GM23248 (cell line): ENCODE data around the gene AJAP1. TPM values are rescaled to one million over a fixed set of nuclear protein-coding genes. Genes with fewer than 3 reads are reported as not detected.

Source experiments
- DNase-seq: peaks from one replicate; pipeline ENCODE4 v3.0.0-alpha.2; 2015
- H2AFZ ChIP-seq: fragments of 200-600 bp; sonication (generic); 2 replicates; pipeline ENCODE4 v1.6.1; 2016; ENCODE audit warnings: antibody characterized with exemption
- H3F3A ChIP-seq: fragments of 200-600 bp; sonication (generic); 2 replicates; pipeline ENCODE4 v1.6.1; 2016; ENCODE audit warnings: mild to moderate bottlenecking, antibody characterized with exemption, mixed run types; ENCODE audit not compliant: insufficient read depth
- H3K27ac ChIP-seq: fragments of 200-600 bp; sonication (generic); 2 replicates; pipeline ENCODE4 v1.5.1; 2016; ENCODE audit warnings: mild to moderate bottlenecking
- H3K27me3 ChIP-seq: fragments of 200-600 bp; sonication (generic); replicated peaks from 2 replicates; pipeline ENCODE4 v1.6.1; 2016; ENCODE audit warnings: mild to moderate bottlenecking; ENCODE audit not compliant: insufficient read depth
- H3K36me3 ChIP-seq: fragments of 200-600 bp; sonication (generic); 2 replicates; pipeline ENCODE4 v1.6.1; 2016; ENCODE audit warnings: low read depth, mild to moderate bottlenecking
- H3K4me1 ChIP-seq: fragments of 200-600 bp; sonication (generic); 2 replicates; pipeline ENCODE4 v1.6.1; 2016; ENCODE audit warnings: mild to moderate bottlenecking; ENCODE audit not compliant: insufficient read depth
- H3K4me2 ChIP-seq: fragments of 200-600 bp; sonication (generic); one replicate; pipeline ENCODE4 v1.6.1; 2016; ENCODE audit warnings: mild to moderate bottlenecking; ENCODE audit not compliant: unreplicated experiment
- H3K4me3 ChIP-seq: fragments of 200-600 bp; sonication (generic); 2 replicates; pipeline ENCODE4 v1.5.1; 2016; ENCODE audit warnings: mild to moderate bottlenecking
- H3K79me2 ChIP-seq: fragments of 200-600 bp; sonication (generic); 2 replicates; pipeline ENCODE4 v1.6.1; 2016; ENCODE audit warnings: mild to moderate bottlenecking; ENCODE audit not compliant: insufficient read depth
- H3K9ac ChIP-seq: fragments of 200-600 bp; sonication (generic); 2 replicates; pipeline ENCODE4 v1.6.1; 2016; ENCODE audit warnings: mild to moderate bottlenecking
- H3K9me2 ChIP-seq: fragments of 200-600 bp; sonication (generic); 2 replicates; pipeline ENCODE4 v1.6.1; 2016; ENCODE audit warnings: mixed run types, mild to moderate bottlenecking, moderate library complexity; ENCODE audit not compliant: insufficient read depth
- H3K9me3 ChIP-seq: fragments of 200-600 bp; sonication (generic); one replicate; pipeline ENCODE4 v1.6.1; 2017; ENCODE audit warnings: low read depth
- H4K20me1 ChIP-seq: fragments of 200-600 bp; sonication (generic); 2 replicates; pipeline ENCODE4 v1.6.0; 2016; ENCODE audit not compliant: insufficient read depth
- EZH2 ChIP-seq: fragments of 200-600 bp; sonication (generic); IDR thresholded peaks from 2 replicates; pipeline ENCODE4 v1.6.1; 2018; ENCODE audit warnings: antibody characterized with exemption, mild to moderate bottlenecking; ENCODE audit not compliant: insufficient read depth, poor library complexity, severe bottlenecking
- EZH2phosphoT487 ChIP-seq: fragments of 200-600 bp; sonication (generic); IDR thresholded peaks from 2 replicates; pipeline ENCODE4 v1.6.1; 2018; ENCODE audit warnings: antibody characterized with exemption, moderate library complexity, mild to moderate bottlenecking, low read depth; ENCODE audit not compliant: insufficient read depth
- WGBS, 2 experiments: methylation state at CpG; one replicate each; pipeline ENCODE4 v1.1.6; 2015 to 2017; ENCODE audit warnings: low lambda C conversion rate in 2 of 2, low coverage in 1 of 2; ENCODE audit errors: missing lambda C conversion rate in 2 of 2; 5-methylcytosine and 5-hydroxymethylcytosine counted together
- in situ Hi-C: fragments of 300-500 bp; cut with MboI; formaldehyde crosslinking; loops from 2 replicates; pipeline ENCODE4 v1.15.0; 2020
- polyA plus RNA-seq: library from polyadenylated mRNA; unstranded; fragments of >200 nt; fragmentation: Nextera tagmentation; extraction: Ambion mirVana; gene quantifications from 2 replicates; pipeline ENCODE4 v1.2.1, GENCODE V29; 2016
- total RNA-seq: library from RNA; depleted of rRNA; stranded (reverse); fragments of >200 nt; shearing (Covaris generic); gene quantifications from 2 replicates; pipeline ENCODE4 v1.2.3, GENCODE V29; 2014

Gene AJAP1
- total and polyA plus RNA-seq, 2 experiments from 2014 or later: 0.03 to 0.86 TPM

DNA sequence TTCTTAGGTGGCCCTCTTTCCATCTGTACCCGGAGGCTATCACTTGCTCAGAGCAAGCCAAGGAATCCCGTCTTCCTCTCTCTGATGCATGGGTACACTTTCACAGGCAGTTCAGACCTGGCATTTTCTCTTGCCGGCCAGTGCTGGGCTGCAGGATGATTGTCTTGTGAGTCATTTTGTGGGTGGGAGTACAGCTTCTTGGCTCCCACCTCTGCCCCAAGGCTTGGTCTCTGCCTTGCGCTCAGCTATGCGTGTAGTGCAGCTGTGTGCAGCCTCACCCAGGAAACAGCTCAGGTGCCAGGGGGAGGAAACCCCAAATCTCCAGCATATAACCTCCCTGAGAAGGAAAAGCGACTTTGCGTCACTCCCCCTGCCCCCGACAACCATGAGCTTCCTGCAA is 3.9 kb upstream of the AJAP1 start:
- Histone ChIP-seq H2AFZ (no peak overlapping the region), H3K9ac (no peak overlapping the region), H3K9me2 (no peaks in the 10 kb centered on the region), H3K4me3 (no peak overlapping the region), H3K79me2 (no peaks in the 10 kb centered on the region), H3F3A (no peaks in the 10 kb centered on the region), H3K27ac (no peak overlapping the region), H3K4me1 (no peaks in the 10 kb centered on the region), H4K20me1 (no peaks in the 10 kb centered on the region), H3K9me3 (no peaks in the 10 kb centered on the region), H3K27me3 (peaks cover 4% of the 10 kb centered on the region), H3K4me2 (no peak overlapping the region), H3K36me3 (no peaks in the 10 kb centered on the region)
- in situ Hi-C loops: loop anchor here (25.0 kb wide), 1 partner anchor 1262 kb away; no protein-coding TSS in a partner anchor
- 47 to 55% methylated on average over 8 of the region's 8 CpGs for WGBS, 2 experiments
- DNase-seq: peak; percentile 12
- TF ChIP-seq EZH2phosphoT487: no peak
- no peak for TF ChIP-seq EZH2

DNA sequence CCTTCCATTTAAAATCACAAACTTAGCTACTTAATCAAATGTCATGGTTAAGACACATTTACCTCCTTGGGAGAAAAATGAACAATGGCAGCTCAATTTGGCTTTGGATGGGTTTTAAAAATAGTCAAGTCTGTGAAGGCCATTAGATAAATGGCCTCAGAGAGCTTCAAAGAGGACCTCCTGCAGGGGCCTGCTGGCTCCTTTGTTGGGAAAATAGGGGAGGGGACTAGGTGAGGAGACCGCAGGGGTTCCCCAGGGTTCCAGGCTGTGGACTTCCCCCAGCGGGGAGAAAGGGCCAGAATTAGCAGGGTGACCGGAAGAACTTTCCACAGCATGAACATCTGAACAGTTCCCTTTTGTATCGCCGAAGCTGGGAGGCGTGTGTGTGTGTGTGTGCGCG is 3.4 kb upstream of the AJAP1 start:
- H3K9me3 ChIP-seq: no peaks in the 10 kb centered on the region
- H3K9me2 ChIP-seq: no peaks in the 10 kb centered on the region
- no peak overlapping the region for H3K9ac ChIP-seq
- no peaks in the 10 kb centered on the region for H3F3A ChIP-seq
- no peak overlapping the region for H3K4me2 ChIP-seq
- no peaks in the 10 kb centered on the region for H3K36me3 ChIP-seq
- no peak for DNase-seq
- H4K20me1 ChIP-seq: no peaks in the 10 kb centered on the region
- TF ChIP-seq EZH2phosphoT487 (no peak), EZH2 (no peak)
- H3K4me1 ChIP-seq: no peaks in the 10 kb centered on the region
- H2AFZ ChIP-seq: no peak overlapping the region
- no peak overlapping the region for H3K4me3 ChIP-seq
- 74 to 87% methylated on average over 8 of the region's 8 CpGs for WGBS, 2 experiments
- H3K27me3 ChIP-seq: peaks cover 4% of the 10 kb centered on the region
- in situ Hi-C loops: loop anchor here (25.0 kb wide), 1 partner anchor 1261 kb away; no protein-coding TSS in a partner anchor
- H3K27ac ChIP-seq: no peak overlapping the region
- H3K79me2 ChIP-seq: no peaks in the 10 kb centered on the region

DNA sequence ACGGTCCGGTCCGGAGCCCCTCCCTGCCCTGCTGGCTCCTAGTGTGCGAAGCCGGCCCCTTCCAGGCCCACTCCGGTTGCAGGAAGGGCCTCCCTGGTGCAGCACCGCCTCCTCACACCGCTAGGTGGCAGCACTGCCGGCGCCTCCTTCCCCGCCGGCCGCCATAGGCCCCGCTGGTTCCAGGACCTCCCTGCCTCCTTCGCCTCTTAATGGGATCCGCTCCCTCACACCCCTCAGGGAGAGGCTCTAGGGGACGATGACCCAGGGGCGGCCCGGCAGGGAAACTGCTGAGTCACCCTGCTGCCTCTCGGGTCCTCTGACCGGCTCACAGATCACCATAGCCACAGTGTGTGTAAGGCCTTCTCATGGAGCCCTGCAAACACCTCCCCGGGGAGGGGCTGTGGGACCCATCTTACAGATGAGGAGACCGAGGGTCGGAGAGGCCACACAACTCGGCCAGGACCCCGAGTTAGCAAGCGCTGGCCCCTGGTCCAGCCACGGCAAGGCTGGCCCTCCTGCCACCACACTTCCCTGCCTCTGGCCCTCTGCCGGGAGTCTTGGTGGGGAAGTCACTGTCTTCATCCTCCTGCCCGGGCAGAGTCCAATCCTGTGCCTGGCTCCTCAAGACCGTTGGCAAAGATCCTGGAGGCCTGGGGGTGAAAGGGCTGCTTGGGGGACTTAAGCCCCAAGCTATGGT is 1.6 kb upstream of the AJAP1 start:
- H3K27ac ChIP-seq: no peak overlapping the region
- no peaks in the 10 kb centered on the region for H3K9me2 ChIP-seq
- no peaks in the 10 kb centered on the region for H3K36me3 ChIP-seq
- 14 to 17% methylated on average over 28 to 31 of the region's 31 CpGs for WGBS, 2 experiments
- TF ChIP-seq EZH2phosphoT487 (no peak), EZH2 (no peak)
- H3K79me2 ChIP-seq: no peaks in the 10 kb centered on the region
- H3K27me3 ChIP-seq: peaks cover 11% of the 10 kb centered on the region
- H3K9ac ChIP-seq: no peak overlapping the region
- H2AFZ ChIP-seq: peak overlapping the region; percentile 57; the same call in 1 of the 2 replicates
- in situ Hi-C loops: loop anchor here (25.0 kb wide), 1 partner anchor 1260 kb away; no protein-coding TSS in a partner anchor
- H3F3A ChIP-seq: no peaks in the 10 kb centered on the region
- DNase-seq: peak; percentile 55
- H3K4me1 ChIP-seq: no peaks in the 10 kb centered on the region
- H3K4me3 ChIP-seq: no peak overlapping the region
- no peaks in the 10 kb centered on the region for H4K20me1 ChIP-seq
- H3K9me3 ChIP-seq: no peaks in the 10 kb centered on the region
- H3K4me2 ChIP-seq: no peak overlapping the region

DNA sequence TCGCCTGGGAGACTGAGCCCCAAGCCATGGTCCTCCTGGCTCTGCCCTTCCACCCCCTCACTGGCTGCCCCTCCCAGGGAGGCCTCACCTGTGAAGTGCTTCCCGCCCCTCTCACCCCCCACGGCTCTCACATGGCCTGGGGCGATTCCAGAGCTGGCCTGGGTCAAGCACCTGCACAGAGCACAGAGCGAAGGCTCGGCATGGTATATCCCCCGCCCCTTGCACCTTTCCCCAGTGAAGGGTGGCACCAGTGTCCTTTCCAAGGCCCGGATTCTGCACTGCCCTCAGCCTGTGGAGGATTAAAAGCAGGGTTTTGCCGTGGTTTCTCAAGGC is 1.1 kb upstream of the AJAP1 start:
- Histone ChIP-seq H3K27ac (no peak overlapping the region), H3K27me3 (peaks cover 15% of the 10 kb centered on the region), H3K4me3 (no peak overlapping the region), H3K4me2 (no peak overlapping the region), H3K9ac (no peak overlapping the region), H3K4me1 (no peaks in the 10 kb centered on the region), H3K36me3 (no peaks in the 10 kb centered on the region), H2AFZ (no peak overlapping the region), H4K20me1 (no peaks in the 10 kb centered on the region), H3K9me2 (no peaks in the 10 kb centered on the region), H3K79me2 (no peaks in the 10 kb centered on the region), H3F3A (no peaks in the 10 kb centered on the region), H3K9me3 (no peaks in the 10 kb centered on the region)
- 61 to 66% methylated on average over 7 to 9 of the region's 9 CpGs for WGBS, 2 experiments
- in situ Hi-C loops: loop anchor here (25.0 kb wide), 1 partner anchor 1259 kb away; no protein-coding TSS in a partner anchor
- DNase-seq: no peak
- no peak for TF ChIP-seq EZH2
- TF ChIP-seq EZH2phosphoT487: no peak
